Keratinocyte (primary cell): ENCODE data around the gene GOT1. TPM values are rescaled to one million over a fixed set of nuclear protein-coding genes. Genes with fewer than 3 reads are reported as not detected.

Source experiments
- DNase-seq: peaks from one replicate; pipeline ENCODE4 v3.0.0-alpha.2; 2011; ENCODE audit warnings: low read depth, missing footprints, low spot score
- FAIRE-seq: peaks from 2 replicates; lab custom pipeline; 2011; peaks lifted over from hg19 to GRCh38; lab: Jason Lieb, UNC
- H2AFZ ChIP-seq: 2 replicates; pipeline ENCODE4 v1.6.0; 2012; ENCODE audit warnings: low read length, control low read depth, inconsistent platforms; ENCODE audit not compliant: control insufficient read depth
- H3K27ac ChIP-seq: 2 replicates; pipeline ENCODE4 v1.5.1; 2011; ENCODE audit warnings: low read length; ENCODE audit not compliant: control insufficient read depth, insufficient read depth
- H3K27me3 ChIP-seq: 3 replicates; pipeline ENCODE4 v1.6.0; 2011; ENCODE audit warnings: low read length; ENCODE audit not compliant: control insufficient read depth, insufficient read depth; ENCODE audit errors: extremely low read depth
- H3K36me3 ChIP-seq, 2 experiments: 2 replicates in 1 of 2; 3 replicates in 1 of 2; pipeline ENCODE4 v1.5.1; 2011; ENCODE audit warnings: low read length in 2 of 2, mild to moderate bottlenecking in 1 of 2; ENCODE audit not compliant: control insufficient read depth in 2 of 2, insufficient read depth in 2 of 2; ENCODE audit errors: extremely low read depth in 1 of 2
- H3K4me1 ChIP-seq: 3 replicates; pipeline ENCODE4 v1.5.1; 2011; ENCODE audit warnings: low read length; ENCODE audit not compliant: control insufficient read depth, insufficient read depth; ENCODE audit errors: extremely low read depth
- H3K4me2 ChIP-seq: 3 replicates; pipeline ENCODE4 v1.6.0; 2011; ENCODE audit warnings: low read depth, low read length; ENCODE audit not compliant: control insufficient read depth, insufficient read depth; ENCODE audit errors: extremely low read depth
- H3K4me3 ChIP-seq, 3 experiments: fragments of 200-600 bp in 1 of 3; sonication (generic) in 1 of 3; 2 replicates in 2 of 3; 3 replicates in 1 of 3; pipeline ENCODE4 v1.5.1; 2011 to 2016; ENCODE audit warnings: low read length in 3 of 3, mild to moderate bottlenecking in 3 of 3, control low read depth in 2 of 3, inconsistent platforms in 1 of 3, low read depth in 1 of 3, mixed read lengths in 1 of 3, mixed run types in 1 of 3, moderate library complexity in 1 of 3; ENCODE audit not compliant: control insufficient read depth in 2 of 3, insufficient read depth in 2 of 3; ENCODE audit errors: extremely low read depth in 1 of 3
- H3K79me2 ChIP-seq: 2 replicates; pipeline ENCODE4 v1.6.0; 2012; ENCODE audit warnings: low read length; ENCODE audit not compliant: control insufficient read depth, insufficient read depth
- H3K9ac ChIP-seq: 3 replicates; pipeline ENCODE4 v1.6.0; 2011; ENCODE audit warnings: low read length; ENCODE audit not compliant: control insufficient read depth, insufficient read depth; ENCODE audit errors: extremely low read depth
- H3K9me1 ChIP-seq: 3 replicates; pipeline ENCODE4 v1.6.0; 2011; ENCODE audit warnings: low read length; ENCODE audit not compliant: control insufficient read depth, insufficient read depth; ENCODE audit errors: extremely low read depth
- H3K9me3 ChIP-seq: 2 replicates; pipeline ENCODE4 v1.5.1; 2012; ENCODE audit warnings: low read depth, low read length; ENCODE audit not compliant: control insufficient read depth
- H4K20me1 ChIP-seq: 3 replicates; pipeline ENCODE4 v1.6.0; 2011; ENCODE audit warnings: low read length; ENCODE audit not compliant: control insufficient read depth, insufficient read depth; ENCODE audit errors: extremely low read depth
- EZH2 ChIP-seq: IDR thresholded peaks from one replicate; pipeline ENCODE4 v1.6.1; 2012; ENCODE audit warnings: inconsistent platforms, mild to moderate bottlenecking, low read length, moderate library complexity
- dilution Hi-C: fragments of 300-500 bp; cut with MboI; formaldehyde crosslinking; loops from one replicate; pipeline ENCODE4 v1.7.0; 2020; ENCODE audit warnings: low sequenced_read_pairs; ENCODE audit not compliant: extremely low pct_ligation_motif_present
- polyA plus RNA-seq, 5 experiments: library from polyadenylated mRNA; depleted of rRNA in 3 of 5; stranded (reverse) in 3 of 5; stranded (forward) in 1 of 5; unstranded in 1 of 5; fragments of >200 nt; gene quantifications; 1 replicate in 1 of 5; 2 replicates in 3 of 5; 3 replicates in 1 of 5; pipeline versions ENCODE4 v1.2.1 to v1.2.3, GENCODE V29; 2011 to 2012; ENCODE audit warnings: missing spikeins in 2 of 5, low read depth in 1 of 5, low replicate concordance in 1 of 5
- TF ChIP-seq, protein P1 (sequence below), 3 experiments: IDR thresholded peaks in 1 of 3; conservative IDR thresholded peaks in 1 of 3; optimal IDR thresholded peaks in 1 of 3; 2 replicates in 2 of 3; 3 replicates in 1 of 3; pipeline versions ENCODE3 to v1.5.1; 2011; ENCODE audit warnings: low read length in 3 of 3, mild to moderate bottlenecking in 3 of 3, moderate library complexity in 2 of 3, control low read depth in 1 of 3, inconsistent platforms in 1 of 3; ENCODE audit not compliant: insufficient read depth in 2 of 3; ENCODE audit errors: extremely low read depth in 1 of 3

GOT1 gene
- polyA plus RNA-seq, 1 donor (not counting 4 experiments of a cell fraction or from before 2014, with no cell fraction given), result 33.3 TPM

DNA sequence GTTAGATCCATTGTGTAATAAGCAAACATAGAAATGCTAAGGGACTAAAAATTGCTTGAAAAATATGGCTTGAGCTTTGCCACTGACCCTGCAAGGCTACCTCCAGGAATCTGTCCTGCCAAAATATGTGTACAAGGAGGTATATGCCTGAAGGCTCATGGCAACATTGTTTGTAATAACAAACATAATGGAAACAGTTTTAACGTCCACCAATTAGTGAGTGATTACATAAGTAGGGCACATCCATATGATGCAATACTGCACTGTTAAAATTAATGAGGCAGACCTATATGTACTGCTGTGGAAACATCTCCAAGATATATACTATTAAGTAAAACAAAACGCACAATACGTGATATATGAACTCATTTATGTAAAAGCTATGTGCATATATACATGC is 13.1 kb upstream of the GOT1 start:
- Histone ChIP-seq H3K4me1 (no peaks in the 10 kb centered on the region), H3K79me2 (no peaks in the 10 kb centered on the region), H3K4me3 (no peak overlapping the region), H3K4me2 (no peak overlapping the region), H2AFZ (no peak overlapping the region), H3K36me3 (no peaks in the 10 kb centered on the region), H3K27me3 (peaks cover 7% of the 10 kb centered on the region), H3K9me1 (no peaks in the 10 kb centered on the region), H3K27ac (no peak overlapping the region), H4K20me1 (no peaks in the 10 kb centered on the region), H3K9ac (no peak overlapping the region), H3K9me3 (no peaks in the 10 kb centered on the region)
- TF ChIP-seq EZH2, result no peak
- TF ChIP-seq, protein P1, sequence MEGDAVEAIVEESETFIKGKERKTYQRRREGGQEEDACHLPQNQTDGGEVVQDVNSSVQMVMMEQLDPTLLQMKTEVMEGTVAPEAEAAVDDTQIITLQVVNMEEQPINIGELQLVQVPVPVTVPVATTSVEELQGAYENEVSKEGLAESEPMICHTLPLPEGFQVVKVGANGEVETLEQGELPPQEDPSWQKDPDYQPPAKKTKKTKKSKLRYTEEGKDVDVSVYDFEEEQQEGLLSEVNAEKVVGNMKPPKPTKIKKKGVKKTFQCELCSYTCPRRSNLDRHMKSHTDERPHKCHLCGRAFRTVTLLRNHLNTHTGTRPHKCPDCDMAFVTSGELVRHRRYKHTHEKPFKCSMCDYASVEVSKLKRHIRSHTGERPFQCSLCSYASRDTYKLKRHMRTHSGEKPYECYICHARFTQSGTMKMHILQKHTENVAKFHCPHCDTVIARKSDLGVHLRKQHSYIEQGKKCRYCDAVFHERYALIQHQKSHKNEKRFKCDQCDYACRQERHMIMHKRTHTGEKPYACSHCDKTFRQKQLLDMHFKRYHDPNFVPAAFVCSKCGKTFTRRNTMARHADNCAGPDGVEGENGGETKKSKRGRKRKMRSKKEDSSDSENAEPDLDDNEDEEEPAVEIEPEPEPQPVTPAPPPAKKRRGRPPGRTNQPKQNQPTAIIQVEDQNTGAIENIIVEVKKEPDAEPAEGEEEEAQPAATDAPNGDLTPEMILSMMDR (optimal IDR thresholded peaks at IDR 0.05 in 1 of 3, IDR thresholded peaks at IDR 0.05 in 1 of 3, conservative IDR thresholded peaks at IDR 0.05 in 1 of 3; ENCODE audit: extremely low read depth in 1 of 3, insufficient read depth in 2 of 3, low read length in 3 of 3), result no peak
- FAIRE-seq (no peak), DNase-seq (no peak)
- dilution Hi-C loops, result loop anchor here (25.0 kb wide), 1 partner anchor 169 kb away; the partner anchor contains the start of gene SLC25A28

DNA sequence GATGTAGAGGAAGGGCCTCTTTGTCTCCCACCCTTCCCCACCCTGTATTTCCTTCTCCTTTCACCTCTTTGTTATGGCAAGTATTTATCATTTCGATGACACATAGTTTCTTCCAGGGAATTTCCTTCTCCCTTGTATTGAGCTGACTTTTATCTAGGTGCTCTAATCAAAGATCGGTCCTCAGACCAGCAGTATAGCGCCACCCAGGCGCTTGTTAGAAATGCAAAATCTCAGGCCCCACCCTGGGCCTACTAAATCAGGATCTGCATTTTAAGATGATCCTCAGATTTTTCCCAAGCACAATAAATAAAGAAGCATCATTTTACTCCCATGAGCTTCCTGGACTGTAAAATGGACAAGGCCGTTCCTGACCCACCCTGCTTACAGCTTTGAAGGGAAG is 12.0 kb upstream of the GOT1 start:
- no peak for TF ChIP-seq EZH2
- TF ChIP-seq, protein P1 (optimal IDR thresholded peaks at IDR 0.05 in 1 of 3, IDR thresholded peaks at IDR 0.05 in 1 of 3, conservative IDR thresholded peaks at IDR 0.05 in 1 of 3; ENCODE audit: extremely low read depth in 1 of 3, insufficient read depth in 2 of 3, low read length in 3 of 3), result no peak
- Histone ChIP-seq H3K4me3 (no peak overlapping the region), H3K79me2 (no peaks in the 10 kb centered on the region), H3K36me3 (no peaks in the 10 kb centered on the region), H3K27ac (no peak overlapping the region), H3K27me3 (peaks cover 6% of the 10 kb centered on the region), H3K9me1 (no peaks in the 10 kb centered on the region), H2AFZ (no peak overlapping the region), H4K20me1 (no peaks in the 10 kb centered on the region), H3K4me2 (no peak overlapping the region), H3K9me3 (no peaks in the 10 kb centered on the region), H3K4me1 (no peaks in the 10 kb centered on the region), H3K9ac (no peak overlapping the region)
- DNase-seq (no peak), FAIRE-seq (no peak)
- dilution Hi-C loops, result loop anchor here (25.0 kb wide), 1 partner anchor 170 kb away; the partner anchor contains the start of gene SLC25A28
